ENCODE measurements around the gene DCST2. TPM values are rescaled to one million over a fixed set of nuclear protein-coding genes. Genes with fewer than 3 reads are reported as not detected.

The DCST2 gene
- total and polyA plus RNA-seq, 9 of the 15 experiments (the other 6 are each of a cell fraction or from before 2014, with no cell fraction given), result 0.09 to 0.49 (median 0.11) TPM; not detected in 3

DNA sequence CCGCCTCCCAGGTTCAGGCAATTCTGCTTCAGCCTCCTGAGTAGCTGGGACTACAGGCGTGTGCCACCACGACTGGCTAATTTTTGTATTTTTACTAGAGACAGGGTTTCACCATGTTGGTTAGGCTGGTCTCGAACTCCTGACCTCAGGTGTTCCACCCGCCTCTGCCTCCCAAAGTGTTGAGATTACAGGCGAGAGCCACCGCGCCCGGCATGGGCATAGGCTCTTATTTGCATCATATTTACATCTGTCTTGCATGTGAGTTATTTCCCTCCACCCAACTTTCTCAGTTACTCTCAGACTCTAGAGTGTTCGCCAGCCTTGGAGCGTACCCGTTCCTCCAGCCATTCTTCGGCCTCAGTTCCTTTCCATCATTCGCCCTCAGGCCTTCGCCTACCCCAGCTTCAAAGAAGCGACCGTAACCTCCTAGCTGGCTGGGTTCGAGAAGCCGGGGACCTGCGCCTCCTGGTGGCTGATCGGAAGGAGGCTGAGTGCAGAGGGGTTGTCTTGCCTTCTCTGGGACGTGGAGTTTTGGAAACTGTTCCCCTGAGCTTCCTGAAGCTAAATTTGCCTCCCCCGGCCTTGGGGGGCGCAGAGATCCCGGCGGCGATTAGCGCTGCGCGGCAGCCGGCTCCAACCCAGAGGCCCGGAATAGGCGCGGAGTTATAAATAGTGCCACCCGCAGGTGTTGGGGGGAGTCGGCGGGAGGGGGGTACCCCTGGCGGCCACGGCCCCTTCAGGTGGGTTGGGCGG lies 34.6 kb downstream of the DCST2 start (continued):
- TF ChIP-seq PBX2 (CRISPR knock-in tag; IDR thresholded peaks at IDR 0.05; ENCODE audit: low read depth) (no peak), PBX2 (tag; conservative IDR thresholded peaks at IDR 0.05; ENCODE audit: low read depth) (no peak), SRSF1 (IDR thresholded peaks at IDR 0.05; ENCODE audit: low read depth, low read length) (no peak), BCL6 (CRISPR knock-in tag; IDR thresholded peaks at IDR 0.05) (no peak), CTBP1 (IDR thresholded peaks at IDR 0.05; ENCODE audit: borderline replicate concordance) (peak; percentile 40; the same call in 1 of the 2 replicates), ZNF609 (CRISPR knock-in tag; IDR thresholded peaks at IDR 0.05; ENCODE audit: borderline replicate concordance) (no peak), BMI1 (IDR thresholded peaks at IDR 0.05; ENCODE audit: low read length) (no peak), ZNF561 (CRISPR knock-in tag; conservative IDR thresholded peaks at IDR 0.05) (no peak), POLR2AphosphoS5 (IDR thresholded peaks at IDR 0.05; ENCODE audit: control insufficient read depth, insufficient read depth, low read depth, low read length) (peak; percentile 50; the same call in 1 of the 2 replicates), KLF13 (tag; IDR thresholded peaks at IDR 0.05; ENCODE audit: borderline replicate concordance, low read depth) (no peak), GATAD2A (IDR thresholded peaks at IDR 0.05) (no peak; the same call in 1 of the 2 replicates), MCM7 (IDR thresholded peaks at IDR 0.05) (no peak), ELF2 (CRISPR knock-in tag; IDR thresholded peaks at IDR 0.05) (no peak), PCBP1 (IDR thresholded peaks at IDR 0.05; ENCODE audit: low read depth, low read length, poor library complexity, severe bottlenecking) (no peak), HDAC1 (IDR thresholded peaks at IDR 0.05) (peak in 1 of 2 experiments; percentile 31; a peak in 1 of 4 replicates), ZBTB8A (IDR thresholded peaks at IDR 0.05; ENCODE audit: partially characterized antibody) (no peak), SAP30 (IDR thresholded peaks at IDR 0.05; ENCODE audit: borderline replicate concordance, insufficient read depth, low read depth, low read length, poor library complexity, severe bottlenecking) (no peak), NR1H2 (CRISPR knock-in tag; IDR thresholded peaks at IDR 0.05) (no peak)
- TF ChIP-seq, protein P1, sequence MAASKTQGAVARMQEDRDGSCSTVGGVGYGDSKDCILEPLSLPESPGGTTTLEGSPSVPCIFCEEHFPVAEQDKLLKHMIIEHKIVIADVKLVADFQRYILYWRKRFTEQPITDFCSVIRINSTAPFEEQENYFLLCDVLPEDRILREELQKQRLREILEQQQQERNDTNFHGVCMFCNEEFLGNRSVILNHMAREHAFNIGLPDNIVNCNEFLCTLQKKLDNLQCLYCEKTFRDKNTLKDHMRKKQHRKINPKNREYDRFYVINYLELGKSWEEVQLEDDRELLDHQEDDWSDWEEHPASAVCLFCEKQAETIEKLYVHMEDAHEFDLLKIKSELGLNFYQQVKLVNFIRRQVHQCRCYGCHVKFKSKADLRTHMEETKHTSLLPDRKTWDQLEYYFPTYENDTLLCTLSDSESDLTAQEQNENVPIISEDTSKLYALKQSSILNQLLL (CRISPR knock-in tag; IDR thresholded peaks at IDR 0.05; ENCODE audit: borderline replicate concordance), result no peak

Measured in K562 (cell line).